HG02852 (cell line): ENCODE data around the gene ACAD8.

Experiments
- ATAC-seq: cut with Tn5 transposase; IDR thresholded peaks from one replicate; pipeline ENCODE4 v1.9.1; 2021; ENCODE audit warnings: mild to moderate bottlenecking, moderate library complexity; ENCODE audit not compliant: unreplicated experiment

The ACAD8 gene

GRCh38 chr11:134288486-134288885 is 35.1 kb downstream of the ACAD8 start:
- no peak for ATAC-seq

DNA sequence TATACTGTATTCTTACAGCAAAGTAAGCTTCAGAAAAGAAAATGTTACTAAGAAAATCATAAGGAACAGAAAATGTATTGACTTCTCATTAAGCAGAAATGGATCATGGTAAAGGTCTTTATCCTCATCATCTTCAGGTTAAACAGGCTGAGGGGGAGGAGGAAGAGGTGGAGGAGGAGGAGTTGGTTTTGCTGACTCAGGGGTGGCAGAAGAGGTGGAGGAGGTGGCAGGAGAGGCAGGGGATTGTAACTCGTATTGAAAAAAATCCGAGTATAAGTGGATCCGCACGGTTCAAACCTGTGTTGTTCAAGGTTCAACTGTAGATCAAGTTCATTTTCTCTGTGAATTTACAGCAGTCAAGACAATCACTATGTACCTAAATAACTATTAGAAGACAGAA is 35.8 kb downstream of the ACAD8 start:
- no peak for ATAC-seq

GRCh38 chr11:134289789-134290188 is 36.4 kb downstream of the ACAD8 start:
- ATAC-seq = no peak

GRCh38 chr11:134290646-134291045 is 37.3 kb downstream of the ACAD8 start:
- no peak for ATAC-seq

- ATAC-seq = no peak
These were observed 37.8 kb downstream of the ACAD8 start for GRCh38 chr11:134291196-134291595.

DNA sequence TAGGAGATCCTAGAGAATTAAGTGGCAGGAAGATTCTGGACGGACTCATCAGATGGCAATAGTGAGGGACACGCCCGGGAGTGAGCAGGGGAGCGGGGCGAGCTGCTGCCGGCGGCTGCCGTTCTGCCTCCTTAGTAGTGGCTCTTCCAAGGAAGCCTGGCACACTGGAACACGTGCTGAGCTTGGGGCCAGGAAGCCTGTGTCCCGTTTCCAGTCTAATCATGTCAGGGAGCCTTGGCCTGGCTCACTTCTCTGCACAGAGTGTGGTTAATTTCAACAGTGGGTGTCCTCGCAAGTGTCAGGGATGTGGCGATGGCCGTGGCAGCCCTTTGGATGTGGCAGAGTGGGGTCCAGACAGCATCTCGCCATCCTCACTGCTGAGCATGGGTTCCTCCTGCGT is 39.3 kb downstream of the ACAD8 start:
- ATAC-seq = no peak

DNA sequence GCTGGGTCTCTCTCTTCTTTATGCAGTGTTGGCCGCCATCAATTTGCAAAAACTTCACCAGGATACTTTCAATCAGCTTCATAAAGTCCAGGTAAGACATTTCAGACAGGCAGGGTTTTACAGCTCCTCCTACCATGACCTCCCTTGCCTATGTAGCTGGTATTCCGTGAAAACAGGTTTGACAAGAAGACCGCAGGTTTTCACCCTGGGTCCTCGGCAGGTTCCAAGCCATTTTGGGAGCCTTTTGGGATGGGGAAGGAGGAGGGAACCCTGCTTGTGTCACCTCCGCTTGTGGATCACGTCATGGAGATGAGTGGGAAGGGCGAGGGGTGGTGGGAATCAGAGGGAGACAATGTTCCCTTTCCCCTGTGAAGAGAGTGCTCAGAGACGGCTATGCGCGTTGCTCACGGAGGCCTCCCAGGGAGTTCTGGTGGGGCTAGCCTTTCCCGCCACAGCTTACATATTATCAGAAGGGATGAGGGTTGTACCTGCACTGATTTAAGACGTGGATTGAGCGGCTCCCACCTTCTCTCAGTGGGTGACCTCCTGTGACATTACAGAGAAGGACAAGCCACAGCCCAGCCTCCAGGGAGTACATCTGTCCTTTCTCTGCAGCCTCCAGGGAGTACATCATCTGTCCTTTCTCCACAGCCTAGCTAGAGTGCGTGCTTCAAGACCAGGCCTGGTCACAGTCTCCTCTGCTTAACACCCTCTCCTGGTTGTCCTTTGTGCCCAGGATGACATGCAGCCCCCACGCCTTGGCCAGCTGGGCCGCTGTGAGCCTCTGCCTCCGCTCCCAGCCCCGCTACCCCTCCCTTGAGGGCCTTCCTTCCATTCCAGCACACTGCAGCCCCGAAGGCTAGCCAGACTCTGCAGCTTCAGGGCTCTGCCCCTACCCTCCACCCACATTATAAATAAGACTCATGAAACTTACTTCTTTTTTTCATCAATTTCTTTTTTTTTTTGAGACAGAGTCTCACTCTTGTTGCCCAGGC is 40.0 kb downstream of the ACAD8 start:
- ATAC-seq = no peak

- no peak for ATAC-seq
These were observed 41.3 kb downstream of the ACAD8 start for GRCh38 chr11:134294664-134295063.

- no peak for ATAC-seq
These were observed 58.9 kb downstream of the ACAD8 start for GRCh38 chr11:134312223-134312622.

- no peak for ATAC-seq
These were observed 59.4 kb downstream of the ACAD8 start for GRCh38 chr11:134312807-134313206.

DNA sequence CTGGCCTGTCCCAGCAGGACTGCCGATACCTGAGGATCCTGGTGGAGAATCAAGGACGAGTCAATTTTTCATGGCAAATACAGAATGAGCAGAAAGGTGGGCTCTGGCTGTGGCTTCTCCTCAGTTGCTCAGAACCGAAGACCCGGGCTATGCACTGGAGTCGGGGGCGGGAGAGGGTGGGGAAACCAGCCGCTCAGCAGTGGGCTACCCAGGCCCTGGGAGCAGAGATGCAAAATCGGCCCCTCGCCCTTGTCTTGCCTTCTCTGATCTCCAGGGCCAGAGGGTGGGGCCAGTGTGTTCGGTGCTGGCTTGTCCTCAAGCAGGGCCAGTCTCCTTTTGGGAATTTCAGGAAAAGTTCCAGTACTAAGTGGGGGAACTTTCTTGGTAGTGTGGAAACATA is 60.0 kb downstream of the ACAD8 start:
- ATAC-seq = no peak

GRCh38 chr11:134313821-134314607 is 60.6 kb downstream of the ACAD8 start:
- no peak for ATAC-seq
